Esophagus squamous epithelium (tissue), 5 donors: Measurements from ENCODE around the gene C12orf57. TPM values are rescaled to one million over a fixed set of nuclear protein-coding genes. Genes with fewer than 3 reads are reported as not detected.

Experiments used
- DNase-seq: peaks from one replicate; lab custom pipeline; 2025; lab: John Stamatoyannopoulos, UW
- H3K27ac ChIP-seq, 4 donors: fragments of 200-600 bp; sonication (generic); one replicate each; pipeline ENCODE4 v1.5.1; 2016 to 2019; ENCODE audit warnings: mild to moderate bottlenecking in 1 of 4
- H3K27me3 ChIP-seq, 4 donors: fragments of 200-600 bp; sonication (generic); 1 replicate in 3 of 4; 2 replicates in 1 of 4; pipeline versions ENCODE4 v1.5.1 to v1.6.0; 2017 to 2021; ENCODE audit warnings: antibody characterized with exemption in 1 of 4
- H3K36me3 ChIP-seq, 3 donors: fragments of 200-600 bp; sonication (generic); one replicate each; pipeline ENCODE4 v1.5.1; 2016 to 2019
- H3K4me1 ChIP-seq, 3 donors: fragments of 200-600 bp; sonication (generic); one replicate each; pipeline ENCODE4 v1.5.1; 2017 to 2019
- H3K4me3 ChIP-seq, 4 donors: fragments of 200-600 bp; sonication (generic); 1 replicate in 3 of 4; 2 replicates in 1 of 4; pipeline ENCODE4 v1.5.1; 2016 to 2019; ENCODE audit warnings: mild to moderate bottlenecking in 2 of 4, moderate library complexity in 1 of 4
- H3K9me3 ChIP-seq, 3 donors: fragments of 200-600 bp; sonication (generic); one replicate each; pipeline ENCODE4 v1.5.1; 2016 to 2019
- CTCF ChIP-seq, 6 experiments: fragments of 450-650 bp in 4 of 6; fragments of 200-600 bp in 2 of 6; sonication (generic) in 2 of 6; IDR thresholded peaks; one replicate each; pipeline ENCODE4 v1.5.1; 2016 to 2019; ENCODE audit warnings: antibody characterized with exemption in 6 of 6, mild to moderate bottlenecking in 4 of 6, moderate library complexity in 4 of 6
- POLR2A ChIP-seq, 4 donors: fragments of 450-650 bp; IDR thresholded peaks; one replicate each; pipeline ENCODE4 v1.6.1; 2017; ENCODE audit warnings: antibody characterized with exemption in 4 of 4, mild to moderate bottlenecking in 4 of 4, moderate library complexity in 3 of 4
- WGBS, 2 donors: methylation state at CpG; one replicate each; pipeline ENCODE4 v1.1.5; 2018; 5-methylcytosine and 5-hydroxymethylcytosine counted together
- intact Hi-C: fragments of 100-400 bp; cut with DNase I; formaldehyde crosslinking; loops from one replicate; pipeline ENCODE4 v1.15.0; 2022
- total RNA-seq, 4 donors: library from RNA; depleted of rRNA; stranded (reverse); fragments of >200 nt; gene quantifications; one replicate each; pipeline ENCODE4 v1.1.0, GENCODE V29; 2016
- donor health status: DM: yes; HTN: yes; CAD: no.

C12orf57 gene
- total RNA-seq, 4 donors from 2014 or later = 110 to 377 (median 156) TPM

GRCh38 chr12:6899837-6900519 lies 43.8 kb upstream of the C12orf57 start:
- Histone ChIP-seq H3K9me3 (no peaks in the 10 kb centered on the region), H3K27ac (peak overlapping the region in 2 of 4 donors; percentile 4 to 7), H3K4me3 (no peak overlapping the region), H3K36me3 (no peaks in the 10 kb centered on the region), H3K27me3 (no peaks in the 10 kb centered on the region), H3K4me1 (peaks cover 0 to 19% (median 4%) of the 10 kb centered on the region in 3 donors)
- TF ChIP-seq CTCF (IDR thresholded peaks at IDR 0.05) = no peak
- no peak for TF ChIP-seq POLR2A (IDR thresholded peaks at IDR 0.05)
- intact Hi-C loops = no loop called here
- DNase-seq = no peak
- WGBS, 2 donors = 47 to 51% methylated on average over 8 to 10 of the region's 10 CpGs

GRCh38 chr12:6902448-6902847 lies 41.4 kb upstream of the C12orf57 start:
- WGBS, 2 donors = 80 to 85% methylated on average over 4 of the region's 4 CpGs
- peaks cover 0 to 27% (median 9%) of the 10 kb centered on the region in 3 donors for H3K4me1 ChIP-seq
- H3K9me3 ChIP-seq = no peaks in the 10 kb centered on the region
- TF ChIP-seq CTCF (IDR thresholded peaks at IDR 0.05) (no peak), POLR2A (IDR thresholded peaks at IDR 0.05) (no peak)
- peaks cover 0 to 11% (median 0%) of the 10 kb centered on the region in 3 donors for H3K36me3 ChIP-seq
- H3K4me3 ChIP-seq = no peak overlapping the region
- no peaks in the 10 kb centered on the region for H3K27me3 ChIP-seq
- intact Hi-C loops = no loop called here
- no peak for DNase-seq
- H3K27ac ChIP-seq = no peak overlapping the region

DNA sequence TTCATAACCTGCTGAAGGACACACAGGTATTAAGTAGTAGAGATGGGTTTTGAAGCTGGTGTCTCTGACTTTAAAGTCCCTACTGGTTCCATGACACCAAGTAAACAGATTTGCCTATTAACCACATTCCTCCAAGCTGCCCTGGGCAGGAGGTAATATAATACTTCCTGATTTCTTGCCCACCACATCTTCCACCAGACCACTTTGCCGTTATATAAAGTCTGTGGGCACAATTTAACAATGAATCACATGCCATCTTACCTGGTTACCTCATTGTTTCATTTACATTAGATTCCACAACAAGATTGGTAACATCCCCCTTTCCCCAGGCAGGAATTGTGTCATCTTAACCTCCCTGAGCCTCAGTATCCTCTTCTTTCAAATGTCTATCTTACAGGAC lies 40.1 kb upstream of the C12orf57 start:
- DNase-seq = no peak
- Histone ChIP-seq H3K9me3 (no peaks in the 10 kb centered on the region), H3K4me1 (peaks cover 0 to 27% (median 9%) of the 10 kb centered on the region in 3 donors), H3K27me3 (no peaks in the 10 kb centered on the region), H3K36me3 (peaks cover 0 to 15% (median 0%) of the 10 kb centered on the region in 3 donors), H3K27ac (no peak overlapping the region), H3K4me3 (no peak overlapping the region)
- TF ChIP-seq POLR2A (IDR thresholded peaks at IDR 0.05) (no peak), CTCF (IDR thresholded peaks at IDR 0.05) (no peak)
- intact Hi-C loops = no loop called here
- 84% methylated on average over 1 of the region's 1 CpG; no CpG with 5 or more reads in 1 of the 2 donors for WGBS, 2 donors

- Histone ChIP-seq H3K36me3 (peaks cover 0 to 15% (median 0%) of the 10 kb centered on the region in 3 donors), H3K27ac (peak within 1 kb of the TSS; percentile 81 to 87 (median 84)), H3K4me1 (peaks cover 0 to 25% (median 9%) of the 10 kb centered on the region in 3 donors), H3K9me3 (no peaks in the 10 kb centered on the region), H3K27me3 (no peaks in the 10 kb centered on the region), H3K4me3 (peak within 1 kb of the TSS; percentile 56 to 83 (median 66))
- DNase-seq = peak; percentile 78
- intact Hi-C loops = no loop called here
- 4 to 5% methylated on average over 23 to 32 of the region's 34 CpGs for WGBS, 2 donors
- TF ChIP-seq CTCF (IDR thresholded peaks at IDR 0.05) (peak in 1 of 6 experiments; percentile 30), POLR2A (IDR thresholded peaks at IDR 0.05) (peak in 1 of 4 donors; percentile 56)
Observed at GRCh38 chr12:6904280-6905276, 39.2 kb upstream of the C12orf57 start, which contains the start of gene LRRC23. TSS of gene LRRC23 (plus strand) at chr12:6904822. CDS start at chr12:6905634, 812 bp downstream.
